H1 (cell line): ENCODE results near the gene PTPRJ. TPM values are rescaled to one million over a fixed set of nuclear protein-coding genes. Genes with fewer than 3 reads are reported as not detected.
A peak's percentile ranks its signal among the peaks of the same experiment; 100 is the strongest.

ENCODE experiments used
- CTCF ChIA-PET: fragments of 300-600 bp; sonication (Branson Sonifier 250); formaldehyde crosslinking; loops from one replicate; lab custom pipeline; 2021; ENCODE audit not compliant: partially characterized antibody; lab: Charles Lee
- POLR2A ChIA-PET: fragments of 300-600 bp; sonication (Branson Sonifier 250); formaldehyde crosslinking; loops from one replicate; lab custom pipeline; 2021; ENCODE audit warnings: inconsistent platforms; ENCODE audit not compliant: partially characterized antibody; lab: Charles Lee
- DNase-seq, 2 experiments: peaks; one replicate each; pipeline versions ENCODE4 v3.0.0 to v3.0.0-alpha.2; 2010 to 2022; ENCODE audit warnings: low spot score in 2 of 2, low read depth in 1 of 2, mixed read lengths in 1 of 2
- FAIRE-seq: peaks from 2 replicates; lab custom pipeline; 2011; peaks lifted over from hg19 to GRCh38; lab: Jason Lieb, UNC
- H2AFZ ChIP-seq: 2 replicates; pipeline ENCODE4 v1.8.1; 2012; ENCODE audit warnings: low read length, inconsistent platforms
- H2AK5ac ChIP-seq: 2 replicates; pipeline ENCODE4 v1.6.1; 2013; ENCODE audit warnings: low read depth, low read length
- H2BK120ac ChIP-seq: replicated peaks from 2 replicates; pipeline ENCODE3; 2013; ENCODE audit warnings: low read depth, low read length, inconsistent platforms
- H2BK12ac ChIP-seq: 2 replicates; pipeline ENCODE4 v1.6.1; 2013; ENCODE audit warnings: low read depth, low read length
- H2BK15ac ChIP-seq: 2 replicates; pipeline ENCODE4 v1.6.1; 2013; ENCODE audit warnings: low read length
- H2BK20ac ChIP-seq: 2 replicates; pipeline ENCODE4 v1.6.1; 2013; ENCODE audit warnings: low read length
- H2BK5ac ChIP-seq: 2 replicates; pipeline ENCODE4 v1.6.1; 2013; ENCODE audit warnings: low read depth, low read length
- H3K14ac ChIP-seq: 2 replicates; pipeline ENCODE4 v1.6.1; 2013; ENCODE audit warnings: inconsistent platforms; ENCODE audit not compliant: insufficient read length
- H3K18ac ChIP-seq: 2 replicates; pipeline ENCODE4 v1.6.1; 2013; ENCODE audit warnings: low read length; ENCODE audit errors: extremely low read depth
- H3K23ac ChIP-seq: 2 replicates; pipeline ENCODE4 v1.6.1; 2013; ENCODE audit warnings: inconsistent platforms; ENCODE audit not compliant: insufficient read length
- H3K23me2 ChIP-seq: 2 replicates; pipeline ENCODE4 v1.6.1; 2013; ENCODE audit warnings: low read depth, low read length
- H3K27ac ChIP-seq: 2 replicates; pipeline ENCODE4 v1.6.1; 2011; ENCODE audit warnings: low read depth, low read length, inconsistent platforms
- H3K27me3 ChIP-seq, 4 experiments: replicated peaks in 1 of 4; 1 replicate in 1 of 4; 2 replicates in 3 of 4; pipeline versions ENCODE4 v1.6.1 to v1.8.1; 2011 to 2013; ENCODE audit warnings: low read length in 3 of 4, mild to moderate bottlenecking in 3 of 4, inconsistent platforms in 2 of 4, mixed read lengths in 2 of 4, moderate library complexity in 1 of 4; ENCODE audit not compliant: control insufficient read depth in 3 of 4, insufficient read depth in 3 of 4; ENCODE audit errors: extremely low read depth in 1 of 4
- H3K36me3 ChIP-seq, 4 experiments: 2 replicates each; pipeline versions ENCODE4 v1.6.1 to v1.8.1; 2011 to 2013; ENCODE audit warnings: mild to moderate bottlenecking in 4 of 4, low read length in 3 of 4, moderate library complexity in 2 of 4, control low read depth in 1 of 4, inconsistent platforms in 1 of 4; ENCODE audit not compliant: insufficient read depth in 4 of 4, control insufficient read depth in 2 of 4
- H3K4ac ChIP-seq: replicated peaks from 2 replicates; pipeline ENCODE3; 2013; ENCODE audit warnings: low read length, low read depth, mixed read lengths, inconsistent platforms; ENCODE audit not compliant: insufficient read length
- H3K4me1 ChIP-seq, 4 experiments: replicated peaks in 1 of 4; 1 replicate in 1 of 4; 2 replicates in 3 of 4; pipeline versions ENCODE4 v1.6.1 to v1.8.1; 2011 to 2013; ENCODE audit warnings: low read length in 3 of 4, inconsistent platforms in 2 of 4, mixed read lengths in 1 of 4; ENCODE audit not compliant: insufficient read depth in 4 of 4, control insufficient read depth in 3 of 4
- H3K4me2 ChIP-seq, 2 experiments: 2 replicates each; pipeline versions ENCODE4 v1.6.1 to v1.8.1; 2011 to 2013; ENCODE audit warnings: low read depth in 2 of 2, low read length in 2 of 2, control low read depth in 1 of 2, inconsistent platforms in 1 of 2, mild to moderate bottlenecking in 1 of 2; ENCODE audit not compliant: insufficient read depth in 1 of 2
- H3K4me3 ChIP-seq, 4 experiments: fragments of 200-600, 300-600 bp in 1 of 4; sonication (generic), shearing (Covaris generic), sonication (Bioruptor Twin) in 1 of 4; 2 replicates each; pipeline versions ENCODE4 v1.5.1 to v1.8.1; 2011 to 2016; ENCODE audit warnings: low read length in 4 of 4, low read depth in 3 of 4, control low read depth in 2 of 4, inconsistent platforms in 2 of 4, mild to moderate bottlenecking in 2 of 4, mixed read lengths in 1 of 4, moderate library complexity in 1 of 4; ENCODE audit not compliant: insufficient read depth in 2 of 4; ENCODE audit errors: extremely low read depth in 1 of 4
- H3K56ac ChIP-seq: replicated peaks from 2 replicates; pipeline ENCODE3; 2013; ENCODE audit warnings: low read depth, mild to moderate bottlenecking, mixed read lengths, low read length, inconsistent platforms; ENCODE audit not compliant: insufficient read length
- H3K79me1 ChIP-seq: 2 replicates; pipeline ENCODE4 v1.6.1; 2013; ENCODE audit warnings: low read depth, low read length, control low read depth
- H3K79me2 ChIP-seq, 2 experiments: 2 replicates each; pipeline versions ENCODE4 v1.6.1 to v1.8.1; 2012 to 2013; ENCODE audit warnings: low read length in 2 of 2, mild to moderate bottlenecking in 2 of 2, inconsistent platforms in 1 of 2; ENCODE audit not compliant: insufficient read depth in 2 of 2, control insufficient read depth in 1 of 2
- H3K9ac ChIP-seq, 4 experiments: replicated peaks in 1 of 4; 1 replicate in 1 of 4; 2 replicates in 3 of 4; pipeline versions ENCODE4 v1.6.1 to v1.8.1; 2011 to 2013; ENCODE audit warnings: low read depth in 3 of 4, low read length in 3 of 4, control low read depth in 2 of 4, mild to moderate bottlenecking in 2 of 4, moderate library complexity in 2 of 4, inconsistent platforms in 1 of 4; ENCODE audit errors: extremely low read depth in 1 of 4
- H3K9me3 ChIP-seq, 2 experiments: 2 replicates each; pipeline versions ENCODE4 v1.6.1 to v1.8.1; 2012 to 2013; ENCODE audit warnings: mild to moderate bottlenecking in 2 of 2, moderate library complexity in 2 of 2, control low read depth in 1 of 2, inconsistent platforms in 1 of 2, low read depth in 1 of 2, low read length in 1 of 2, mixed read lengths in 1 of 2; ENCODE audit not compliant: insufficient read depth in 2 of 2
- H4K20me1 ChIP-seq, 2 experiments: replicated peaks in 1 of 2; 2 replicates each; pipeline versions ENCODE3 to v1.8.1; 2011 to 2013; ENCODE audit warnings: inconsistent platforms in 2 of 2, low read length in 2 of 2, mild to moderate bottlenecking in 1 of 2; ENCODE audit not compliant: insufficient read depth in 2 of 2, control insufficient read depth in 1 of 2
- H4K5ac ChIP-seq: 2 replicates; pipeline ENCODE4 v1.6.1; 2013; ENCODE audit warnings: low read length, low read depth, mixed read lengths, inconsistent platforms; ENCODE audit not compliant: insufficient read length
- H4K8ac ChIP-seq: 2 replicates; pipeline ENCODE4 v1.8.0; 2013; ENCODE audit warnings: mild to moderate bottlenecking, moderate library complexity, low read length, inconsistent platforms; ENCODE audit not compliant: insufficient read depth; ENCODE audit errors: extremely low read depth
- H4K91ac ChIP-seq: replicated peaks from 2 replicates; pipeline ENCODE3; 2013; ENCODE audit warnings: low read length, mixed read lengths, inconsistent platforms; ENCODE audit not compliant: insufficient read length
- ASH2L ChIP-seq: fragments of 200-600, 300-600 bp; sonication (generic); IDR thresholded peaks from one replicate; pipeline ENCODE4 v1.7.1; 2017; ENCODE audit warnings: low read length
- CBX5 ChIP-seq: fragments of 300-800, 300-1000 bp; sonication (generic); IDR thresholded peaks from 2 replicates; pipeline ENCODE4 v1.7.1; 2016; ENCODE audit warnings: antibody characterized with exemption, low read length, low read depth
- CTCF ChIP-seq, 3 experiments: IDR thresholded peaks; 1 replicate in 2 of 3; 2 replicates in 1 of 3; pipeline versions ENCODE4 v1.5.1 to v1.6.1; 2011; ENCODE audit warnings: low read length in 3 of 3, mild to moderate bottlenecking in 3 of 3, inconsistent platforms in 2 of 3, low read depth in 1 of 3, moderate library complexity in 1 of 3; ENCODE audit not compliant: insufficient read depth in 1 of 3; ENCODE audit errors: control extremely low read depth in 1 of 3
- RAD21 ChIP-seq, 2 experiments: IDR thresholded peaks in 1 of 2; conservative IDR thresholded peaks in 1 of 2; 2 replicates each; pipeline ENCODE4 v1.6.1; 2011; ENCODE audit warnings: low read depth in 2 of 2, low read length in 2 of 2, improper control_type of control experiment in 1 of 2, inconsistent platforms in 1 of 2, mild to moderate bottlenecking in 1 of 2, moderate library complexity in 1 of 2
- SIN3A ChIP-seq, 2 experiments: IDR thresholded peaks in 1 of 2; conservative IDR thresholded peaks in 1 of 2; 2 replicates each; pipeline ENCODE4 v1.6.1; 2011 to 2012; ENCODE audit warnings: low read length in 2 of 2, improper control_type of control experiment in 1 of 2, low read depth in 1 of 2, mild to moderate bottlenecking in 1 of 2
- SUZ12 ChIP-seq: fragments of 200-600 bp; sonication (generic); IDR thresholded peaks from 2 replicates; pipeline ENCODE4 v1.6.1; 2012; ENCODE audit warnings: mild to moderate bottlenecking, inconsistent platforms, low read length, moderate library complexity, mixed read lengths
- TBP ChIP-seq: IDR thresholded peaks from 2 replicates; pipeline ENCODE4 v1.6.1; 2011; ENCODE audit warnings: low read depth, low read length, improper control_type of control experiment
- WGBS, 2 experiments: shearing (Covaris generic) in 1 of 2; methylation state at CpG; one replicate each; pipeline versions ENCODE4 v1.1.6 to v1.1.7; 2013 to 2015; ENCODE audit warnings: low lambda C conversion rate in 2 of 2, mixed read lengths in 2 of 2, inconsistent platforms in 1 of 2, low coverage in 1 of 2, missing lambda C conversion rate in 1 of 2; ENCODE audit not compliant: insufficient replicate concordance in 2 of 2, insufficient coverage in 1 of 2, insufficient read length in 1 of 2; ENCODE audit errors: extremely low coverage in 1 of 2, missing lambda C conversion rate in 1 of 2; 5-methylcytosine and 5-hydroxymethylcytosine counted together
- polyA plus RNA-seq, 7 experiments: library from polyadenylated mRNA; depleted of rRNA in 3 of 7; stranded (reverse) in 5 of 7; unstranded in 2 of 7; fragments of >200 nt in 5 of 7; fragments of 200-250 nt in 2 of 7; gene quantifications; 1 replicate in 5 of 7; 2 replicates in 1 of 7; 4 replicates in 1 of 7; pipeline versions ENCODE4 v1.2.1 to v1.2.3, GENCODE V29; 2011 to 2013; ENCODE audit warnings: missing spikeins in 2 of 7, mixed read lengths in 2 of 7
- total RNA-seq: library from RNA; stranded (reverse); fragmentation: NEBNext Ultra II Directional; extraction: Animal tissue kit (Norgen Biotek cat#: 25700); gene quantifications from 2 replicates; pipeline ENCODE4 v1.2.1, GENCODE V29; 2021

PTPRJ gene
- total and polyA plus RNA-seq, 2 of the 8 experiments (the other 6 are each of a cell fraction or from before 2014, with no cell fraction given): 4.4 to 22.6 TPM

- TF ChIP-seq CBX5 (no peak), SIN3A (conservative IDR thresholded peaks at IDR 0.05 in 1 of 2, IDR thresholded peaks at IDR 0.05 in 1 of 2; ENCODE audit: low read depth in 1 of 2, low read length in 2 of 2) (0 out of 4 replicates have a peak, but pooled peaks have one; percentile 38 to 49), CTCF (IDR thresholded peaks at IDR 0.05; ENCODE audit: control extremely low read depth in 1 of 3, insufficient read depth in 1 of 3, low read depth in 1 of 3, low read length in 3 of 3) (peak; percentile 5 to 37 (median 22); a peak in 2 of 4 replicates), RAD21 (IDR thresholded peaks at IDR 0.05 in 1 of 2, conservative IDR thresholded peaks at IDR 0.05 in 1 of 2; ENCODE audit: low read depth in 2 of 2, low read length in 2 of 2) (peak; percentile 48 to 58), TBP (no peak), SUZ12 (no peak), ASH2L (peak; percentile 22)
- H3K4me3 ChIP-seq: peak overlapping the region; percentile 51 to 85 (median 60)
- H3K9ac ChIP-seq: peak overlapping the region in 3 of 4 experiments; percentile 20 to 43 (median 39); a peak in 3 of 7 replicates
- FAIRE-seq (peak; percentile 42), DNase-seq (peak in 1 of 2 experiments; percentile 55)
- peak overlapping the region; percentile 94; the same call in 1 of the 2 replicates for H2BK12ac ChIP-seq
- H3K27me3 ChIP-seq: peaks cover 0 to 7% (median 4%) of the 10 kb centered on the region in 4 experiments; a peak in 1 of 7 replicates
- no peak overlapping the region for H3K14ac ChIP-seq
- ChIA-PET CTCF (interaction anchor here (0.6 to 2.2 kb wide), 13 partner anchors 9 to 237 kb away, joined by 3 to 12 read pairs (median 3); no protein-coding TSS in a partner anchor), POLR2A (interaction anchor here (0.8 to 2.0 kb wide), 9 partner anchors 9 to 117 kb away, joined by 3 to 7 read pairs (median 4); no protein-coding TSS in a partner anchor)
- peak overlapping the region; percentile 87; the same call in 1 of the 2 replicates for H2BK5ac ChIP-seq
- peaks cover 10 to 16% (median 13%) of the 10 kb centered on the region in 4 experiments for H3K4me1 ChIP-seq
- no peak overlapping the region for H3K4ac ChIP-seq
- H4K8ac ChIP-seq: no peak overlapping the region; the same call in 1 of the 2 replicates
- peak overlapping the region; percentile 13; the same call in 1 of the 2 replicates for H2AFZ ChIP-seq
- no peaks in the 10 kb centered on the region for H3K9me3 ChIP-seq
- no peaks in the 10 kb centered on the region for H3K36me3 ChIP-seq
- H3K79me1 ChIP-seq: no peaks in the 10 kb centered on the region
- WGBS, 2 experiments: 36% methylated on average over 18 of the region's 18 CpGs; no CpG with 5 or more reads in 1 of the 2 experiments
- H4K5ac ChIP-seq: peak overlapping the region; percentile 70
- H4K20me1 ChIP-seq: peaks cover 0 to 4% of the 10 kb centered on the region in 2 experiments
- H3K79me2 ChIP-seq: peaks cover 0 to 23% of the 10 kb centered on the region in 2 experiments; a peak in 2 of 4 replicates
- H2BK15ac ChIP-seq: peak overlapping the region; percentile 88
- no peak overlapping the region for H3K56ac ChIP-seq
- H3K4me2 ChIP-seq: peak overlapping the region; percentile 86 to 87
- peak overlapping the region; percentile 87 for H3K18ac ChIP-seq
- peak overlapping the region; percentile 4; the same call in 1 of the 2 replicates for H2BK20ac ChIP-seq
- H3K23me2 ChIP-seq: peaks cover 15% of the 10 kb centered on the region
- H3K27ac ChIP-seq: no peak overlapping the region
- H4K91ac ChIP-seq: peak overlapping the region; percentile 77
- no peak overlapping the region for H3K23ac ChIP-seq
- H2AK5ac ChIP-seq: 0 out of 2 replicates have a peak overlapping the region, but pooled peaks have one; percentile 57
- H2BK120ac ChIP-seq: peak overlapping the region; percentile 14
Observed at GRCh38 chr11:47979378-47980087, 826 bp upstream of the PTPRJ start.
